Hepatocyte (in vitro differentiated cells): ENCODE data around the gene MAN1B1.

ENCODE experiments used
- EZH2 ChIP-seq: fragments of 200-600 bp; sonication (generic); IDR thresholded peaks from 2 replicates; pipeline ENCODE4 v1.6.1; 2016; ENCODE audit warnings: antibody characterized with exemption, mild to moderate bottlenecking, borderline replicate concordance
- EZH2phosphoT487 ChIP-seq: fragments of 200-600 bp; sonication (generic); IDR thresholded peaks from one replicate; pipeline ENCODE4 v1.6.1; 2018; ENCODE audit warnings: antibody characterized with exemption, mild to moderate bottlenecking, low read depth, moderate library complexity; ENCODE audit not compliant: unreplicated experiment, severe bottlenecking
- TF ChIP-seq, protein P1 (sequence below): fragments of 200-600 bp; sonication (generic); IDR thresholded peaks from 2 replicates; pipeline ENCODE4 v1.5.1; 2016; ENCODE audit warnings: antibody characterized with exemption, mild to moderate bottlenecking; ENCODE audit not compliant: poor library complexity

DNA sequence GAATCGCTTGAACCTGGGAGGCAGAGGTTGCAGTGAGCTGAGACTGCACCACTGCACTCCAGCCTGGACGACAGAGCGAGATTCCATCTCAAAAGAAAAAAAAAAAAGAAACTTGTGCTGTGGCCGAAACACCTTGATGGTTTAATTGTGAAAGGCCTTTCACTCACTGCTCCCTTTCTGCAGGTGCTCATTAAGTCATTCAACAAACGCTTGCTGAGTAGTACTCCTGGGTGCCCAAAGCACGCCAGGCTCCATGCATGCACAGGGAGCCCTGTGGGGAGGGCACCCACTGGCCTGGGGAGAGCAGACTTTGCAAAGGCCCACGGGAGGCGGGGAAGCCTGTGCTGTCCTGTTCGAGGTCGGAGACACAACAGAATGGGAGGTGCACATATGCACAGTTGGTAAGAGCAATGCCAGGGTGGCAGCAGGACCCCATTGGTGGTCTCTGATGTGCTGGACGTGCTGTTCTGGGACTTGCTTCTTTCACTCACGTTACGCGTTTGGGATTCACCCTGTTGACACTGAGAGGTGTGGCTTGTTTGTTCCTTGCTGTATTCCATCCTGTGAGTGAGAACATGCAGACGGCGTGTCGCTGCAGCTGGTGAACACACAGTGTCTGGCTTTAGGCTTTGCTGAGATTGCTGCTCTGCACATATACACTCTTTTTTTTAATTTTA is 29.9 kb upstream of the MAN1B1 start:
- TF ChIP-seq, protein P1, sequence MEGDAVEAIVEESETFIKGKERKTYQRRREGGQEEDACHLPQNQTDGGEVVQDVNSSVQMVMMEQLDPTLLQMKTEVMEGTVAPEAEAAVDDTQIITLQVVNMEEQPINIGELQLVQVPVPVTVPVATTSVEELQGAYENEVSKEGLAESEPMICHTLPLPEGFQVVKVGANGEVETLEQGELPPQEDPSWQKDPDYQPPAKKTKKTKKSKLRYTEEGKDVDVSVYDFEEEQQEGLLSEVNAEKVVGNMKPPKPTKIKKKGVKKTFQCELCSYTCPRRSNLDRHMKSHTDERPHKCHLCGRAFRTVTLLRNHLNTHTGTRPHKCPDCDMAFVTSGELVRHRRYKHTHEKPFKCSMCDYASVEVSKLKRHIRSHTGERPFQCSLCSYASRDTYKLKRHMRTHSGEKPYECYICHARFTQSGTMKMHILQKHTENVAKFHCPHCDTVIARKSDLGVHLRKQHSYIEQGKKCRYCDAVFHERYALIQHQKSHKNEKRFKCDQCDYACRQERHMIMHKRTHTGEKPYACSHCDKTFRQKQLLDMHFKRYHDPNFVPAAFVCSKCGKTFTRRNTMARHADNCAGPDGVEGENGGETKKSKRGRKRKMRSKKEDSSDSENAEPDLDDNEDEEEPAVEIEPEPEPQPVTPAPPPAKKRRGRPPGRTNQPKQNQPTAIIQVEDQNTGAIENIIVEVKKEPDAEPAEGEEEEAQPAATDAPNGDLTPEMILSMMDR, result no peak
- TF ChIP-seq EZH2 (no peak), EZH2phosphoT487 (no peak)
